ENCODE data around the gene CD151. TPM values are rescaled to one million over a fixed set of nuclear protein-coding genes. Genes with fewer than 3 reads are reported as not detected.

Gene CD151
- total and polyA plus RNA-seq, 2 experiments from 2014 or later = 248 to 356 TPM

- WGBS (ENCODE audit: low lambda C conversion rate, missing lambda C conversion rate) = 100% methylated on average over 1 of the region's 15 CpGs
- Histone ChIP-seq H3K9me2 (replicated peaks; ENCODE audit: insufficient read depth) (no peaks in the 10 kb centered on the region), H3K4me2 (no peak overlapping the region), H4K20me1 (ENCODE audit: insufficient read depth, poor library complexity, severe bottlenecking) (no peaks in the 10 kb centered on the region), H3K4me1 (ENCODE audit: insufficient read depth) (peaks cover 19% of the 10 kb centered on the region), H2AFZ (no peak overlapping the region), H3K36me3 (replicated peaks; ENCODE audit: insufficient read depth, low read depth) (no peaks in the 10 kb centered on the region), H3K9me3 (ENCODE audit: low read depth) (no peaks in the 10 kb centered on the region), H3K4me3 (no peak overlapping the region), H3K79me2 (peaks cover 6% of the 10 kb centered on the region), H3K27me3 (no peaks in the 10 kb centered on the region), H3K27ac (no peak overlapping the region)
- DNase-seq (ENCODE audit: low spot score) = no peak
- no peak for TF ChIP-seq EZH2 (IDR thresholded peaks at IDR 0.05; ENCODE audit: borderline replicate concordance)
- TF ChIP-seq CTCF (IDR thresholded peaks at IDR 0.05; ENCODE audit: poor library complexity) = no peak
- no peak for TF ChIP-seq EZH2phosphoT487 (IDR thresholded peaks at IDR 0.05; ENCODE audit: low read depth, severe bottlenecking, unreplicated experiment)
These were observed 40.3 kb upstream of the CD151 start for GRCh38 chr11:792535-792821.

GRCh38 chr11:792873-793272 is 39.9 kb upstream of the CD151 start:
- no peaks in the 10 kb centered on the region for H3K9me3 ChIP-seq (ENCODE audit: low read depth)
- no peak overlapping the region for H2AFZ ChIP-seq
- no peaks in the 10 kb centered on the region for H4K20me1 ChIP-seq (ENCODE audit: insufficient read depth, poor library complexity, severe bottlenecking)
- H3K79me2 ChIP-seq = peaks cover 6% of the 10 kb centered on the region
- H3K36me3 ChIP-seq (replicated peaks; ENCODE audit: insufficient read depth, low read depth) = no peaks in the 10 kb centered on the region
- no peak overlapping the region for H3K4me2 ChIP-seq
- 97% methylated on average over 12 of the region's 13 CpGs for WGBS (ENCODE audit: low lambda C conversion rate, missing lambda C conversion rate)
- no peak for DNase-seq (ENCODE audit: low spot score)
- no peaks in the 10 kb centered on the region for H3K9me2 ChIP-seq (replicated peaks; ENCODE audit: insufficient read depth)
- no peaks in the 10 kb centered on the region for H3K27me3 ChIP-seq
- TF ChIP-seq CTCF (IDR thresholded peaks at IDR 0.05; ENCODE audit: poor library complexity) (no peak), EZH2 (IDR thresholded peaks at IDR 0.05; ENCODE audit: borderline replicate concordance) (no peak), EZH2phosphoT487 (IDR thresholded peaks at IDR 0.05; ENCODE audit: low read depth, severe bottlenecking, unreplicated experiment) (no peak)
- H3K4me1 ChIP-seq (ENCODE audit: insufficient read depth) = peaks cover 19% of the 10 kb centered on the region
- H3K4me3 ChIP-seq = no peak overlapping the region
- no peak overlapping the region for H3K27ac ChIP-seq

GRCh38 chr11:793556-793955 is 39.2 kb upstream of the CD151 start:
- Histone ChIP-seq H3K79me2 (peaks cover 6% of the 10 kb centered on the region), H3K9me2 (replicated peaks; ENCODE audit: insufficient read depth) (no peaks in the 10 kb centered on the region), H3K4me2 (no peak overlapping the region), H3K4me1 (ENCODE audit: insufficient read depth) (peaks cover 23% of the 10 kb centered on the region), H3K36me3 (replicated peaks; ENCODE audit: insufficient read depth, low read depth) (no peaks in the 10 kb centered on the region), H3K27ac (no peak overlapping the region), H3K4me3 (no peak overlapping the region), H2AFZ (no peak overlapping the region), H3K27me3 (no peaks in the 10 kb centered on the region), H4K20me1 (ENCODE audit: insufficient read depth, poor library complexity, severe bottlenecking) (no peaks in the 10 kb centered on the region), H3K9me3 (ENCODE audit: low read depth) (no peaks in the 10 kb centered on the region)
- 96% methylated on average over 6 of the region's 7 CpGs for WGBS (ENCODE audit: low lambda C conversion rate, missing lambda C conversion rate)
- DNase-seq (ENCODE audit: low spot score) = no peak
- no peak for TF ChIP-seq EZH2 (IDR thresholded peaks at IDR 0.05; ENCODE audit: borderline replicate concordance)
- TF ChIP-seq EZH2phosphoT487 (IDR thresholded peaks at IDR 0.05; ENCODE audit: low read depth, severe bottlenecking, unreplicated experiment) = no peak
- TF ChIP-seq CTCF (IDR thresholded peaks at IDR 0.05; ENCODE audit: poor library complexity) = no peak
